CMK (cell line): ENCODE data around the gene BASP1.
"Not testable (repeated sequence)": the region's sequence is repeated elsewhere in the genome, so short reads cannot be mapped to it uniquely, and the experiment has no call there.

ENCODE experiments used
- DNase-seq: peaks from one replicate; pipeline ENCODE4 v3.0.0-alpha.2; 2010; ENCODE audit warnings: low read depth

BASP1 gene

GRCh38 chr5:17319095-17319494, 101.7 kb downstream of the BASP1 start:
- DNase-seq: not testable (repeated sequence)

GRCh38 chr5:17325770-17326599, 108.6 kb downstream of the BASP1 start:
- DNase-seq: no peak
